ENCODE results near the gene CFAP20DC. TPM values are rescaled to one million over a fixed set of nuclear protein-coding genes. Genes with fewer than 3 reads are reported as not detected.

CFAP20DC gene
- total and polyA plus RNA-seq, 2 experiments from 2014 or later, result 7.4 to 11.4 TPM

DNA sequence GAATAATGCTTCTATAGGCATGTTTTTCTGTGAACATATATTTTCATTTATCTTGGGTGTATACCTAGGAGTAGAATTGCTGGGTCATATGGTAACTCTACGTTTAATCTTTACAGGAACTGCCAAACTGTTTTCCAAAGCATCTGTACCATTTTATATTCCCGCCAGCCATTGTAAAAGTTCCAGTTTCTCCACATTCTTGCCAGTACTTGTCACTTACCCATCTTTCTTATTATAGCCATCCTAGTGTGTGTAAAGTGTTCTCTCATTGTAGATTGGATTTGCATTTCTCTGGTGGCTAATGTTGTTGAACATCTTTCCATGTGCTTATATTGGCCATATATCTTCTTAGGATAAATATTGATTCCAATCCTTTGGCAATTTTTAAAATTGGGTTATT, 31.2 kb upstream of the CFAP20DC start:
- Histone ChIP-seq H3K27me3 (ENCODE audit: insufficient read depth) (no peaks in the 10 kb centered on the region), H3F3A (replicated peaks; ENCODE audit: low read depth) (no peaks in the 10 kb centered on the region), H3K4me2 (no peak overlapping the region), H4K20me1 (replicated peaks; ENCODE audit: insufficient read depth) (no peaks in the 10 kb centered on the region), H3K27ac (ENCODE audit: low read depth) (no peak overlapping the region), H3K79me2 (replicated peaks; ENCODE audit: insufficient read depth) (no peaks in the 10 kb centered on the region), H3K9me2 (ENCODE audit: insufficient read depth) (no peaks in the 10 kb centered on the region), H3K4me3 (no peak overlapping the region), H2AFZ (no peak overlapping the region), H3K36me3 (ENCODE audit: insufficient read depth) (no peaks in the 10 kb centered on the region), H3K4me1 (ENCODE audit: insufficient read depth) (no peaks in the 10 kb centered on the region)
- TF ChIP-seq ZNF462 (CRISPR knock-in tag; IDR thresholded peaks at IDR 0.05) (no peak), EZH2 (IDR thresholded peaks at IDR 0.05; ENCODE audit: low read depth, unreplicated experiment) (no peak), CREB1 (CRISPR knock-in tag; IDR thresholded peaks at IDR 0.05; ENCODE audit: low read depth) (no peak), POLR2AphosphoS5 (IDR thresholded peaks at IDR 0.05; ENCODE audit: low read depth) (no peak), EZH2phosphoT487 (IDR thresholded peaks at IDR 0.05; ENCODE audit: unreplicated experiment) (no peak), ETS1 (IDR thresholded peaks at IDR 0.05) (no peak)
- TF ChIP-seq, protein P1, sequence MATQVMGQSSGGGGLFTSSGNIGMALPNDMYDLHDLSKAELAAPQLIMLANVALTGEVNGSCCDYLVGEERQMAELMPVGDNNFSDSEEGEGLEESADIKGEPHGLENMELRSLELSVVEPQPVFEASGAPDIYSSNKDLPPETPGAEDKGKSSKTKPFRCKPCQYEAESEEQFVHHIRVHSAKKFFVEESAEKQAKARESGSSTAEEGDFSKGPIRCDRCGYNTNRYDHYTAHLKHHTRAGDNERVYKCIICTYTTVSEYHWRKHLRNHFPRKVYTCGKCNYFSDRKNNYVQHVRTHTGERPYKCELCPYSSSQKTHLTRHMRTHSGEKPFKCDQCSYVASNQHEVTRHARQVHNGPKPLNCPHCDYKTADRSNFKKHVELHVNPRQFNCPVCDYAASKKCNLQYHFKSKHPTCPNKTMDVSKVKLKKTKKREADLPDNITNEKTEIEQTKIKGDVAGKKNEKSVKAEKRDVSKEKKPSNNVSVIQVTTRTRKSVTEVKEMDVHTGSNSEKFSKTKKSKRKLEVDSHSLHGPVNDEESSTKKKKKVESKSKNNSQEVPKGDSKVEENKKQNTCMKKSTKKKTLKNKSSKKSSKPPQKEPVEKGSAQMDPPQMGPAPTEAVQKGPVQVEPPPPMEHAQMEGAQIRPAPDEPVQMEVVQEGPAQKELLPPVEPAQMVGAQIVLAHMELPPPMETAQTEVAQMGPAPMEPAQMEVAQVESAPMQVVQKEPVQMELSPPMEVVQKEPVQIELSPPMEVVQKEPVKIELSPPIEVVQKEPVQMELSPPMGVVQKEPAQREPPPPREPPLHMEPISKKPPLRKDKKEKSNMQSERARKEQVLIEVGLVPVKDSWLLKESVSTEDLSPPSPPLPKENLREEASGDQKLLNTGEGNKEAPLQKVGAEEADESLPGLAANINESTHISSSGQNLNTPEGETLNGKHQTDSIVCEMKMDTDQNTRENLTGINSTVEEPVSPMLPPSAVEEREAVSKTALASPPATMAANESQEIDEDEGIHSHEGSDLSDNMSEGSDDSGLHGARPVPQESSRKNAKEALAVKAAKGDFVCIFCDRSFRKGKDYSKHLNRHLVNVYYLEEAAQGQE (IDR thresholded peaks at IDR 0.05; ENCODE audit: unreplicated experiment), result no peak
- TF ChIP-seq, protein P2, sequence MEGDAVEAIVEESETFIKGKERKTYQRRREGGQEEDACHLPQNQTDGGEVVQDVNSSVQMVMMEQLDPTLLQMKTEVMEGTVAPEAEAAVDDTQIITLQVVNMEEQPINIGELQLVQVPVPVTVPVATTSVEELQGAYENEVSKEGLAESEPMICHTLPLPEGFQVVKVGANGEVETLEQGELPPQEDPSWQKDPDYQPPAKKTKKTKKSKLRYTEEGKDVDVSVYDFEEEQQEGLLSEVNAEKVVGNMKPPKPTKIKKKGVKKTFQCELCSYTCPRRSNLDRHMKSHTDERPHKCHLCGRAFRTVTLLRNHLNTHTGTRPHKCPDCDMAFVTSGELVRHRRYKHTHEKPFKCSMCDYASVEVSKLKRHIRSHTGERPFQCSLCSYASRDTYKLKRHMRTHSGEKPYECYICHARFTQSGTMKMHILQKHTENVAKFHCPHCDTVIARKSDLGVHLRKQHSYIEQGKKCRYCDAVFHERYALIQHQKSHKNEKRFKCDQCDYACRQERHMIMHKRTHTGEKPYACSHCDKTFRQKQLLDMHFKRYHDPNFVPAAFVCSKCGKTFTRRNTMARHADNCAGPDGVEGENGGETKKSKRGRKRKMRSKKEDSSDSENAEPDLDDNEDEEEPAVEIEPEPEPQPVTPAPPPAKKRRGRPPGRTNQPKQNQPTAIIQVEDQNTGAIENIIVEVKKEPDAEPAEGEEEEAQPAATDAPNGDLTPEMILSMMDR (conservative IDR thresholded peaks at IDR 0.05; ENCODE audit: low read depth in 2 of 2), result no peak
- Mint-ChIP-seq H3K36me3 (ENCODE audit: low read depth) (no peaks in the 10 kb centered on the region), H3K27me3 (ENCODE audit: insufficient read depth, low read depth, poor library complexity) (no peaks in the 10 kb centered on the region), H3K9me3 (no peaks in the 10 kb centered on the region), H3K4me3 (no peak overlapping the region), H3K4me1 (peaks cover 4% of the 10 kb centered on the region; the same call in 2 of the 3 replicates), H3K27ac (no peak overlapping the region)
- DNase-seq (ENCODE audit: low spot score) (no peak), ATAC-seq (no peak)
